SK-N-SH treated with all-trans-retinoic acid at 6 μM for 48 hours (cell line): ENCODE data around the gene NMT2.

Experiments used
- ATAC-seq: fragments of 200-7000 bp; cut with Tn5 transposase; 3 replicates; pipeline ENCODE4 v1.9.1; 2020; ENCODE audit warnings: mild to moderate bottlenecking, moderate library complexity
- ARNTL ChIP-seq: fragments of 450-650 bp; formaldehyde crosslinking; IDR thresholded peaks from 2 replicates; pipeline ENCODE4 v1.5.0; 2020; ENCODE audit warnings: low read depth, mild to moderate bottlenecking, moderate library complexity, borderline replicate concordance
- BACH2 ChIP-seq: fragments of 250-450 bp; sonication (Bioruptor Pico); IDR thresholded peaks from 2 replicates; pipeline ENCODE4 v1.9.0; 2021; ENCODE audit warnings: mild to moderate bottlenecking, borderline replicate concordance
- CREB5 ChIP-seq: fragments of 250-450 bp; sonication (Bioruptor Pico); IDR thresholded peaks from 2 replicates; pipeline ENCODE4 v1.5.1; 2020; ENCODE audit warnings: low read depth, mild to moderate bottlenecking, moderate library complexity
- CSDC2 ChIP-seq: fragments of 250-450 bp; sonication (Bioruptor Pico); IDR thresholded peaks from 2 replicates; pipeline ENCODE4 v1.5.0; 2020; ENCODE audit warnings: mild to moderate bottlenecking, moderate library complexity
- CSRNP3 ChIP-seq: fragments of 250-450 bp; sonication (Bioruptor Pico); IDR thresholded peaks from 2 replicates; pipeline ENCODE4 v1.5.1; 2021; ENCODE audit warnings: mild to moderate bottlenecking, moderate library complexity
- ESRRG ChIP-seq: fragments of 250-450 bp; sonication (Bioruptor Pico); IDR thresholded peaks from 2 replicates; pipeline ENCODE4 v1.6.1; 2021; ENCODE audit warnings: mild to moderate bottlenecking
- GLIS3 ChIP-seq: fragments of 250-450 bp; sonication (Bioruptor Pico); IDR thresholded peaks from 2 replicates; pipeline ENCODE4 v1.5.0; 2020; ENCODE audit warnings: mild to moderate bottlenecking, moderate library complexity
- ISL1 ChIP-seq: fragments of 250-450 bp; sonication (Bioruptor Pico); IDR thresholded peaks from 2 replicates; pipeline ENCODE4 v2.1.2; 2022; ENCODE audit warnings: mild to moderate bottlenecking, moderate library complexity
- PPARA ChIP-seq: fragments of 250-450 bp; sonication (Bioruptor Pico); IDR thresholded peaks from 2 replicates; pipeline ENCODE4 v1.5.0; 2020; ENCODE audit warnings: mild to moderate bottlenecking, borderline replicate concordance
- RARB ChIP-seq: fragments of 250-450 bp; sonication (Bioruptor Pico); IDR thresholded peaks from 2 replicates; pipeline ENCODE4 v1.8.0; 2021; ENCODE audit warnings: mild to moderate bottlenecking, moderate library complexity
- SNAI2 ChIP-seq: fragments of 250-450 bp; sonication (Bioruptor Pico); IDR thresholded peaks from 2 replicates; pipeline ENCODE4 v1.5.0; 2020; ENCODE audit warnings: mild to moderate bottlenecking, moderate library complexity
- TCF4 ChIP-seq: fragments of 250-450 bp; sonication (Bioruptor Pico); IDR thresholded peaks from 2 replicates; pipeline ENCODE4 v1.8.0; 2021; ENCODE audit warnings: mild to moderate bottlenecking, moderate library complexity, borderline replicate concordance
- TOX ChIP-seq: fragments of 250-450 bp; sonication (Bioruptor Pico); IDR thresholded peaks from 2 replicates; pipeline ENCODE4 v1.8.0; 2021; ENCODE audit warnings: mild to moderate bottlenecking, moderate library complexity, borderline replicate concordance
- ZC3H10 ChIP-seq: fragments of 250-450 bp; sonication (Bioruptor Pico); IDR thresholded peaks from 2 replicates; pipeline ENCODE4 v1.5.1; 2021; ENCODE audit warnings: mild to moderate bottlenecking, moderate library complexity
- ZFP3 ChIP-seq: fragments of 250-450 bp; sonication (Bioruptor Pico); IDR thresholded peaks from 2 replicates; pipeline ENCODE4 v1.5.0; 2020; ENCODE audit warnings: mild to moderate bottlenecking, moderate library complexity
- ZFP30 ChIP-seq: fragments of 450-650 bp; formaldehyde crosslinking; IDR thresholded peaks from 2 replicates; pipeline ENCODE4 v1.5.0; 2022; ENCODE audit warnings: mild to moderate bottlenecking, moderate library complexity
- ZNF565 ChIP-seq: fragments of 450-650 bp; formaldehyde crosslinking; conservative IDR thresholded peaks from 2 replicates; pipeline ENCODE4 v1.5.0; 2020; ENCODE audit warnings: low read depth, mild to moderate bottlenecking, moderate library complexity
- ZNF70 ChIP-seq: fragments of 450-650 bp; formaldehyde crosslinking; IDR thresholded peaks from 2 replicates; pipeline ENCODE4 v1.5.0; 2020; ENCODE audit warnings: mild to moderate bottlenecking, moderate library complexity
- TF ChIP-seq, protein P1 (sequence below): fragments of 250-450 bp; sonication (Bioruptor Pico); IDR thresholded peaks from 2 replicates; pipeline ENCODE4 v1.5.0; 2020; ENCODE audit warnings: mild to moderate bottlenecking, moderate library complexity
- TF ChIP-seq, protein P2 (sequence below): fragments of 250-450 bp; sonication (Bioruptor Pico); IDR thresholded peaks from 2 replicates; pipeline ENCODE4 v1.8.0; 2020; ENCODE audit warnings: mild to moderate bottlenecking, moderate library complexity, borderline replicate concordance
- TF ChIP-seq, protein P3 (sequence below): fragments of 250-450 bp; sonication (Bioruptor Pico); IDR thresholded peaks from 2 replicates; pipeline ENCODE4 v1.8.0; 2021; ENCODE audit warnings: low read depth, mild to moderate bottlenecking, moderate library complexity, borderline replicate concordance

The NMT2 gene

DNA sequence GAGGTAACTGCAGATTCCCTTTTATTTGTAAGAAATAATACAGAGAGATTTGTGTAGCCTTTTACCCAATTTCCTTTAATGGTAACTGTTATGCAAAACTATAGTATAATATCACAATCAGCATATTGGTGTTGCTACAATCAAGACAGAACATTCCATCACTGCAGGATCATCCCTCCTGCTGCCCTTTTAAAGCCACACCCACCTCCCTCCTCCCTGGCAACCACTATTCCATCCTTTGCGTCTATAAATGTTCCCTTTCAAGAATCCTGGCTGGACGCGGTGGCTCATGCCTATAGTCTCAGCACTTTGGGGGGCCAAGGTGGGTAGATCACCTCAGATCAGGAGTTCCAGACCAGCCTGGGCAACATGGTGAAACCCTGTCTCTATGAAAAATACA is 93.1 kb downstream of the NMT2 start:
- TF ChIP-seq RARB (no peak), ZFP3 (no peak), GLIS3 (CRISPR knock-in tag) (no peak), ARNTL (CRISPR knock-in tag) (no peak), ZFP30 (no peak), PPARA (no peak), BACH2 (CRISPR knock-in tag) (no peak), CSDC2 (CRISPR knock-in tag) (no peak), ZNF565 (CRISPR knock-in tag) (no peak), TOX (CRISPR knock-in tag) (no peak), CREB5 (CRISPR knock-in tag) (no peak), ISL1 (no peak), ESRRG (CRISPR knock-in tag) (no peak), CSRNP3 (CRISPR knock-in tag) (no peak)
- TF ChIP-seq, protein P1, sequence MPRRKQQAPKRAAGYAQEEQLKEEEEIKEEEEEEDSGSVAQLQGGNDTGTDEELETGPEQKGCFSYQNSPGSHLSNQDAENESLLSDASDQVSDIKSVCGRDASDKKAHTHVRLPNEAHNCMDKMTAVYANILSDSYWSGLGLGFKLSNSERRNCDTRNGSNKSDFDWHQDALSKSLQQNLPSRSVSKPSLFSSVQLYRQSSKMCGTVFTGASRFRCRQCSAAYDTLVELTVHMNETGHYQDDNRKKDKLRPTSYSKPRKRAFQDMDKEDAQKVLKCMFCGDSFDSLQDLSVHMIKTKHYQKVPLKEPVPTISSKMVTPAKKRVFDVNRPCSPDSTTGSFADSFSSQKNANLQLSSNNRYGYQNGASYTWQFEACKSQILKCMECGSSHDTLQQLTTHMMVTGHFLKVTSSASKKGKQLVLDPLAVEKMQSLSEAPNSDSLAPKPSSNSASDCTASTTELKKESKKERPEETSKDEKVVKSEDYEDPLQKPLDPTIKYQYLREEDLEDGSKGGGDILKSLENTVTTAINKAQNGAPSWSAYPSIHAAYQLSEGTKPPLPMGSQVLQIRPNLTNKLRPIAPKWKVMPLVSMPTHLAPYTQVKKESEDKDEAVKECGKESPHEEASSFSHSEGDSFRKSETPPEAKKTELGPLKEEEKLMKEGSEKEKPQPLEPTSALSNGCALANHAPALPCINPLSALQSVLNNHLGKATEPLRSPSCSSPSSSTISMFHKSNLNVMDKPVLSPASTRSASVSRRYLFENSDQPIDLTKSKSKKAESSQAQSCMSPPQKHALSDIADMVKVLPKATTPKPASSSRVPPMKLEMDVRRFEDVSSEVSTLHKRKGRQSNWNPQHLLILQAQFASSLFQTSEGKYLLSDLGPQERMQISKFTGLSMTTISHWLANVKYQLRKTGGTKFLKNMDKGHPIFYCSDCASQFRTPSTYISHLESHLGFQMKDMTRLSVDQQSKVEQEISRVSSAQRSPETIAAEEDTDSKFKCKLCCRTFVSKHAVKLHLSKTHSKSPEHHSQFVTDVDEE: no peak
- TF ChIP-seq, protein P2, sequence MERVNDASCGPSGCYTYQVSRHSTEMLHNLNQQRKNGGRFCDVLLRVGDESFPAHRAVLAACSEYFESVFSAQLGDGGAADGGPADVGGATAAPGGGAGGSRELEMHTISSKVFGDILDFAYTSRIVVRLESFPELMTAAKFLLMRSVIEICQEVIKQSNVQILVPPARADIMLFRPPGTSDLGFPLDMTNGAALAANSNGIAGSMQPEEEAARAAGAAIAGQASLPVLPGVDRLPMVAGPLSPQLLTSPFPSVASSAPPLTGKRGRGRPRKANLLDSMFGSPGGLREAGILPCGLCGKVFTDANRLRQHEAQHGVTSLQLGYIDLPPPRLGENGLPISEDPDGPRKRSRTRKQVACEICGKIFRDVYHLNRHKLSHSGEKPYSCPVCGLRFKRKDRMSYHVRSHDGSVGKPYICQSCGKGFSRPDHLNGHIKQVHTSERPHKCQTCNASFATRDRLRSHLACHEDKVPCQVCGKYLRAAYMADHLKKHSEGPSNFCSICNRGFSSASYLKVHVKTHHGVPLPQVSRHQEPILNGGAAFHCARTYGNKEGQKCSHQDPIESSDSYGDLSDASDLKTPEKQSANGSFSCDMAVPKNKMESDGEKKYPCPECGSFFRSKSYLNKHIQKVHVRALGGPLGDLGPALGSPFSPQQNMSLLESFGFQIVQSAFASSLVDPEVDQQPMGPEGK (CRISPR knock-in tag): no peak
- TF ChIP-seq, protein P3, sequence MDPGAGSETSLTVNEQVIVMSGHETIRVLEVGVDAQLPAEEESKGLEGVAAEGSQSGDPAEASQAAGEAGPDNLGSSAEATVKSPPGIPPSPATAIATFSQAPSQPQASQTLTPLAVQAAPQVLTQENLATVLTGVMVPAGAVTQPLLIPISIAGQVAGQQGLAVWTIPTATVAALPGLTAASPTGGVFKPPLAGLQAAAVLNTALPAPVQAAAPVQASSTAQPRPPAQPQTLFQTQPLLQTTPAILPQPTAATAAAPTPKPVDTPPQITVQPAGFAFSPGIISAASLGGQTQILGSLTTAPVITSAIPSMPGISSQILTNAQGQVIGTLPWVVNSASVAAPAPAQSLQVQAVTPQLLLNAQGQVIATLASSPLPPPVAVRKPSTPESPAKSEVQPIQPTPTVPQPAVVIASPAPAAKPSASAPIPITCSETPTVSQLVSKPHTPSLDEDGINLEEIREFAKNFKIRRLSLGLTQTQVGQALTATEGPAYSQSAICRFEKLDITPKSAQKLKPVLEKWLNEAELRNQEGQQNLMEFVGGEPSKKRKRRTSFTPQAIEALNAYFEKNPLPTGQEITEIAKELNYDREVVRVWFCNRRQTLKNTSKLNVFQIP (CRISPR knock-in tag): no peak
- TF ChIP-seq, all 23 proteins: peak for 0
- ATAC-seq: no peak

GRCh38 chr10:15072358-15072757 is 96.1 kb downstream of the NMT2 start:
- no peak for ATAC-seq
- no peak for TF ChIP-seq ZFP3
- no peak for TF ChIP-seq ZNF70 (CRISPR knock-in tag)
- TF ChIP-seq, protein P1: no peak
- no peak for TF ChIP-seq PPARA
- no peak for TF ChIP-seq CSRNP3 (CRISPR knock-in tag)
- no peak for TF ChIP-seq ZFP30
- TF ChIP-seq TOX (CRISPR knock-in tag): no peak
- no peak for TF ChIP-seq ISL1
- TF ChIP-seq RARB: no peak
- TF ChIP-seq SNAI2 (CRISPR knock-in tag): no peak
- no peak for TF ChIP-seq CREB5 (CRISPR knock-in tag)
- TF ChIP-seq ARNTL (CRISPR knock-in tag): no peak
- no peak for TF ChIP-seq ZC3H10 (CRISPR knock-in tag)
- TF ChIP-seq, protein P2 (CRISPR knock-in tag): no peak
- TF ChIP-seq BACH2 (CRISPR knock-in tag): no peak
- TF ChIP-seq ZNF565 (CRISPR knock-in tag): no peak
- TF ChIP-seq ESRRG (CRISPR knock-in tag): no peak
- no peak for TF ChIP-seq TCF4 (CRISPR knock-in tag)
